BE2C (cell line): Measurements from ENCODE around the gene CRYGD.

ENCODE experiments used
- DNase-seq: peaks from one replicate; pipeline ENCODE4 v3.0.0-alpha.2; 2020
- H3K27me3 ChIP-seq: fragments of 250-450 bp; sonication (Bioruptor Pico); 2 replicates; pipeline ENCODE4 v1.5.1; 2020; ENCODE audit warnings: mild to moderate bottlenecking
- H3K36me3 ChIP-seq: fragments of 250-450 bp; sonication (Bioruptor Pico); 2 replicates; pipeline ENCODE4 v1.5.1; 2020; ENCODE audit warnings: mild to moderate bottlenecking
- H3K4me1 ChIP-seq: fragments of 250-450 bp; sonication (Bioruptor Pico); 2 replicates; pipeline ENCODE4 v1.5.1; 2020
- H3K4me3 ChIP-seq: 2 replicates; pipeline ENCODE4 v1.5.1; 2011; ENCODE audit warnings: low read depth, low read length
- H3K9me3 ChIP-seq: fragments of 250-450 bp; sonication (Bioruptor Pico); 2 replicates; pipeline ENCODE4 v1.5.1; 2020
- CTCF ChIP-seq: IDR thresholded peaks from 2 replicates; pipeline ENCODE4 v1.5.1; 2012; ENCODE audit warnings: mild to moderate bottlenecking, low read depth, low read length

Gene CRYGD

GRCh38 chr2:208093128-208093527 is 31.2 kb downstream of the CRYGD start:
- H3K9me3 ChIP-seq, result no peaks in the 10 kb centered on the region
- no peaks in the 10 kb centered on the region for H3K27me3 ChIP-seq
- TF ChIP-seq CTCF, result no peak
- DNase-seq, result no peak
- H3K36me3 ChIP-seq, result no peaks in the 10 kb centered on the region
- H3K4me1 ChIP-seq, result peaks cover 4% of the 10 kb centered on the region; the same call in 1 of the 2 replicates
- no peak overlapping the region for H3K4me3 ChIP-seq

GRCh38 chr2:208092093-208092832 is 32.1 kb downstream of the CRYGD start:
- Histone ChIP-seq H3K27me3 (no peaks in the 10 kb centered on the region), H3K4me1 (peaks cover 4% of the 10 kb centered on the region; the same call in 1 of the 2 replicates), H3K4me3 (no peak overlapping the region), H3K36me3 (no peaks in the 10 kb centered on the region), H3K9me3 (no peaks in the 10 kb centered on the region)
- DNase-seq, result no peak
- no peak for TF ChIP-seq CTCF

GRCh38 chr2:208090420-208090819 is 33.9 kb downstream of the CRYGD start:
- peaks cover 4% of the 10 kb centered on the region; the same call in 1 of the 2 replicates for H3K4me1 ChIP-seq
- H3K27me3 ChIP-seq, result no peaks in the 10 kb centered on the region
- H3K4me3 ChIP-seq, result no peak overlapping the region
- H3K36me3 ChIP-seq, result no peaks in the 10 kb centered on the region
- no peaks in the 10 kb centered on the region for H3K9me3 ChIP-seq
- no peak for DNase-seq
- no peak for TF ChIP-seq CTCF

GRCh38 chr2:208086029-208086428 is 38.3 kb downstream of the CRYGD start:
- H3K4me3 ChIP-seq, result no peak overlapping the region
- TF ChIP-seq CTCF, result no peak
- H3K36me3 ChIP-seq, result no peaks in the 10 kb centered on the region
- H3K27me3 ChIP-seq, result 0 out of 2 replicates have a peak, but pooled peaks cover 4% of the 10 kb centered on the region
- no peaks in the 10 kb centered on the region for H3K9me3 ChIP-seq
- no peaks in the 10 kb centered on the region for H3K4me1 ChIP-seq
- no peak for DNase-seq

GRCh38 chr2:208083807-208084206 is 40.5 kb downstream of the CRYGD start:
- no peaks in the 10 kb centered on the region for H3K36me3 ChIP-seq
- no peak for DNase-seq
- no peaks in the 10 kb centered on the region for H3K4me1 ChIP-seq
- no peaks in the 10 kb centered on the region for H3K9me3 ChIP-seq
- no peak overlapping the region for H3K4me3 ChIP-seq
- H3K27me3 ChIP-seq, result 0 out of 2 replicates have a peak, but pooled peaks cover 4% of the 10 kb centered on the region
- TF ChIP-seq CTCF, result no peak

GRCh38 chr2:208077276-208077675 is 47.0 kb downstream of the CRYGD start:
- Histone ChIP-seq H3K4me3 (no peak overlapping the region), H3K36me3 (no peaks in the 10 kb centered on the region), H3K4me1 (peaks cover 9% of the 10 kb centered on the region), H3K27me3 (no peaks in the 10 kb centered on the region), H3K9me3 (no peaks in the 10 kb centered on the region)
- no peak for TF ChIP-seq CTCF
- no peak for DNase-seq
